Pancreas (tissue), 10 donors: ENCODE results near the gene RNU7-1. TPM values are rescaled to one million over a fixed set of nuclear protein-coding genes. Genes with fewer than 3 reads are reported as not detected.
A peak's percentile ranks its signal among the peaks of the same experiment; 100 is the strongest.

Source experiments
- ATAC-seq, 4 donors: fragments of 200-7000 bp; cut with Tn5 transposase; one replicate each; pipeline versions ENCODE4 v1.8.0 to v1.9.1; 2020; ENCODE audit warnings: mild to moderate bottlenecking in 4 of 4, moderate library complexity in 4 of 4
- DNase-seq, 6 donors: peaks; one replicate each; pipeline ENCODE4 v3.0.0-alpha.2; 2020
- FAIRE-seq: peaks from 2 replicates; lab custom pipeline; 2012; peaks lifted over from hg19 to GRCh38; lab: Jason Lieb, UNC
- H3K27ac ChIP-seq, 4 donors: fragments of 200-600 bp; sonication (generic); 1 replicate in 3 of 4; 2 replicates in 1 of 4; pipeline versions ENCODE4 v1.5.0 to v1.8.0; 2020
- H3K27me3 ChIP-seq, 4 donors: fragments of 200-600 bp; one replicate each; pipeline ENCODE4 v1.8.0; 2021
- H3K36me3 ChIP-seq, 3 donors: fragments of 200-600 bp; sonication (generic) in 1 of 3; one replicate each; pipeline versions ENCODE4 v1.5.0 to v1.8.0; 2020 to 2021
- H3K4me1 ChIP-seq, 3 donors: fragments of 200-600 bp; one replicate each; pipeline ENCODE4 v1.8.0; 2021
- H3K4me3 ChIP-seq, 4 donors: fragments of 200-600 bp; sonication (generic) in 2 of 4; one replicate each; pipeline versions ENCODE4 v1.5.0 to v1.8.0; 2020 to 2021
- H3K9me3 ChIP-seq, 4 donors: fragments of 200-600 bp; one replicate each; pipeline ENCODE4 v1.8.0; 2021
- CTCF ChIP-seq, 4 donors: fragments of 200-600 bp; sonication (generic) in 3 of 4; IDR thresholded peaks; one replicate each; pipeline versions ENCODE4 v1.5.0 to v1.8.0; 2021; ENCODE audit warnings: antibody characterized with exemption in 4 of 4
- WGBS, 2 donors: extraction: QIAGEN DNeasy Blood & Tissue Kit; methylation state at CpG; one replicate each; pipeline ENCODE4 v1.1.7; 2013; 5-methylcytosine and 5-hydroxymethylcytosine counted together
- intact Hi-C, 3 donors: fragments of 100-400 bp; cut with DNase I; formaldehyde crosslinking; loops; one replicate each; pipeline versions ENCODE4 v1.11.1 to v1.14.2; 2022
- polyA plus RNA-seq, 2 donors: library from polyadenylated mRNA; stranded (reverse); fragments of 200-250 nt; gene quantifications; one replicate each; pipeline ENCODE4 v1.2.3, GENCODE V29; 2013
- total RNA-seq, 6 donors: library from RNA; stranded (reverse); fragmentation: NEBNext Ultra II Directional in 4 of 6; extraction: Animal tissue kit (Norgen Biotek cat#: 25700) in 4 of 6; gene quantifications; one replicate each; pipeline versions ENCODE4 v1.2.1 to v1.2.4, GENCODE V29; 2021 to 2023
- donor health status: healthy with polysubstance abuse.
- donor health status: DM: no; HTN: no; CAD: no; lungs with moderate emphysema.
- donor health status: DM: no; HTN: no; CAD: no.
- donor health status: control.
- donor health status: control.
- donor health status: Bipolar disorder and iron deficiency.
- donor health status: DM: yes; HTN: yes; CAD: no.
- donor health status: DM: no; HTN: no; CAD: no.
- donor health status: DM: no; HTN: no; CAD: no.
- donor health status: DM: yes; HTN: yes; CAD: no.

The RNU7-1 gene
- total and polyA plus RNA-seq, 8 donors, result not detected

- H3K27me3 ChIP-seq, result no peaks in the 10 kb centered on the region
- intact Hi-C loops, result no loop called here
- DNase-seq (peak in 5 of 6 donors; percentile 62 to 87 (median 79)), FAIRE-seq (no peak), ATAC-seq (peak; percentile 14 to 40 (median 20))
- WGBS, 2 donors, result 22 to 23% methylated on average over 24 of the region's 24 CpGs
- no peaks in the 10 kb centered on the region for H3K36me3 ChIP-seq
- peak overlapping the region; percentile 88 to 97 (median 94) for H3K27ac ChIP-seq
- peak overlapping the region in 3 of 4 donors; percentile 64 to 79 (median 69) for H3K4me3 ChIP-seq
- H3K4me1 ChIP-seq, result peaks cover 15 to 39% (median 27%) of the 10 kb centered on the region in 3 donors
- TF ChIP-seq CTCF (IDR thresholded peaks at IDR 0.05), result no peak
- H3K9me3 ChIP-seq, result no peaks in the 10 kb centered on the region
Measured at GRCh38 chr12:6961278-6961694, 17.7 kb downstream of the RNU7-1 start.

GRCh38 chr12:6961695-6962284 is 18.2 kb downstream of the RNU7-1 start:
- peaks cover 20 to 44% (median 27%) of the 10 kb centered on the region in 3 donors for H3K4me1 ChIP-seq
- TF ChIP-seq CTCF (IDR thresholded peaks at IDR 0.05), result peak; percentile 16 to 38 (median 16)
- no peak for FAIRE-seq
- H3K4me3 ChIP-seq, result peak overlapping the region in 3 of 4 donors; percentile 64 to 79 (median 69)
- no peaks in the 10 kb centered on the region for H3K27me3 ChIP-seq
- peak; percentile 65 to 87 (median 74) for DNase-seq
- H3K36me3 ChIP-seq, result no peaks in the 10 kb centered on the region
- H3K27ac ChIP-seq, result peak overlapping the region; percentile 88 to 97 (median 94)
- peak; percentile 27 to 57 (median 46) for ATAC-seq
- WGBS, 2 donors, result 0 to 2% methylated on average over 16 of the region's 16 CpGs
- H3K9me3 ChIP-seq, result no peaks in the 10 kb centered on the region
- intact Hi-C loops, result no loop called here

DNA sequence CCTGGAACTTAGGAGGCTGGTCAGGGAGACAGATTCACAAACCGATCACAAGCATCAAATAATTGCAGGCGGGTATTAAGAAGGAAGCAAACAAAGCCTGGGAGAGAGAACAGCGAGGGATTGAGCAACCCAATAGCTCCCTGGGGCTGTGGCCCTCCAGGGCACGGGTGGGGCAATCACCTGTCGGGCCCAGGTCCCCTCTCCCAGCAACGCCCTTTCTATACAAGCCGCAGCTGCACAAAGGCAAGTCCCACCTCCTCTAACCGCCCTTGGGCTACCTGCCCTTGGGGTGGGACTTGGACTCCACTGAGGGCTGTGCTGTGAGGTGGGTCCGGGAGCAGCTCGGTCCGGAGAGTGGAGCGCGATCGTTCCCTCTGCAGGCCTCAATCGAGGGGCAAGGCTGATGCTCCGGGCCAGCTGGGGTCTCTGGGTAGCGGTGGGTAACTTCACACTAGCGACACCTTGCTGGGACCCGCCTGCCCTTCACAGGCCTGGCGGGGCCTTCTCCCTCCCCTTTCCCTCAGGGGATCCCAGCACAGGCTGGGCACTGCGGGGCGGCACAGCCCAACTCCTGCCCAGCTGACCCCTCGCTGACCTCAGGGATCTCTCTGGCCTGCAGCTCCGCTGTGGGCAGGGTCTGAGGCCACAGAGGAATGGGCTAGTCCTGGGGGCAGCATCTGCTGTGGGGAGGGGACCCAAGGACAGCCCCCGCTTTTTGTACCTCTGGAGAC is 18.8 kb downstream of the RNU7-1 start:
- Histone ChIP-seq H3K27me3 (no peaks in the 10 kb centered on the region), H3K36me3 (peaks cover 0 to 4% (median 0%) of the 10 kb centered on the region in 3 donors), H3K9me3 (no peaks in the 10 kb centered on the region), H3K4me1 (peaks cover 25 to 44% (median 27%) of the 10 kb centered on the region in 3 donors), H3K4me3 (peak overlapping the region; percentile 61 to 79 (median 66)), H3K27ac (peak overlapping the region; percentile 88 to 97 (median 94))
- DNase-seq (peak in 5 of 6 donors; percentile 84 to 91 (median 86)), FAIRE-seq (no peak), ATAC-seq (peak; percentile 46 to 64 (median 58))
- 11 to 20% methylated on average over 23 to 25 of the region's 25 CpGs for WGBS, 2 donors
- TF ChIP-seq CTCF (IDR thresholded peaks at IDR 0.05), result no peak
- intact Hi-C loops, result no loop called here

GRCh38 chr12:6963016-6963731 is 19.6 kb downstream of the RNU7-1 start:
- H3K4me1 ChIP-seq, result peaks cover 25 to 47% (median 28%) of the 10 kb centered on the region in 3 donors
- peaks cover 0 to 4% (median 1%) of the 10 kb centered on the region in 3 donors for H3K36me3 ChIP-seq
- intact Hi-C loops, result no loop called here
- H3K27ac ChIP-seq, result peak overlapping the region; percentile 88 to 97 (median 94)
- FAIRE-seq (no peak), DNase-seq (peak; percentile 89 to 98 (median 95)), ATAC-seq (peak; percentile 78 to 86 (median 80))
- no peaks in the 10 kb centered on the region for H3K9me3 ChIP-seq
- peak in 2 of 4 donors; percentile 8 to 12 for TF ChIP-seq CTCF (IDR thresholded peaks at IDR 0.05)
- WGBS, 2 donors, result 3 to 16% methylated on average over 32 of the region's 32 CpGs
- H3K27me3 ChIP-seq, result no peaks in the 10 kb centered on the region
- H3K4me3 ChIP-seq, result peak overlapping the region; percentile 61 to 79 (median 66)
